Gastrocnemius medialis (tissue), 4 donors: ENCODE data around the gene PPFIA4.

Experiments used
- CTCF ChIP-seq, 5 experiments: fragments of 450-650 bp in 3 of 5; fragments of 200-600 bp in 2 of 5; sonication (generic) in 2 of 5; IDR thresholded peaks in 4 of 5; conservative IDR thresholded peaks in 1 of 5; 1 replicate in 4 of 5; 2 replicates in 1 of 5; pipeline ENCODE4 v1.5.1; 2016 to 2019; ENCODE audit warnings: antibody characterized with exemption in 5 of 5, mild to moderate bottlenecking in 3 of 5, moderate library complexity in 3 of 5
- POLR2A ChIP-seq, 2 donors: fragments of 450-650 bp; IDR thresholded peaks; one replicate each; pipeline ENCODE4 v1.6.1; 2017; ENCODE audit warnings: antibody characterized with exemption in 2 of 2, mild to moderate bottlenecking in 2 of 2, moderate library complexity in 2 of 2

- TF ChIP-seq CTCF (IDR thresholded peaks at IDR 0.05 in 4 of 5, conservative IDR thresholded peaks at IDR 0.05 in 1 of 5) (no peak), POLR2A (IDR thresholded peaks at IDR 0.05) (no peak)
Measured at GRCh38 chr1:202981939-202982338, 44.4 kb upstream of the PPFIA4 start.
